HG03066 (cell line): ENCODE data around the gene NIPBL.
"Not testable (repeated sequence)": the region's sequence is repeated elsewhere in the genome, so short reads cannot be mapped to it uniquely, and the experiment has no call there.

ENCODE experiments used
- ATAC-seq: cut with Tn5 transposase; IDR thresholded peaks from one replicate; pipeline ENCODE4 v1.9.1; 2021; ENCODE audit warnings: low read depth; ENCODE audit not compliant: unreplicated experiment

Gene NIPBL, protein sequence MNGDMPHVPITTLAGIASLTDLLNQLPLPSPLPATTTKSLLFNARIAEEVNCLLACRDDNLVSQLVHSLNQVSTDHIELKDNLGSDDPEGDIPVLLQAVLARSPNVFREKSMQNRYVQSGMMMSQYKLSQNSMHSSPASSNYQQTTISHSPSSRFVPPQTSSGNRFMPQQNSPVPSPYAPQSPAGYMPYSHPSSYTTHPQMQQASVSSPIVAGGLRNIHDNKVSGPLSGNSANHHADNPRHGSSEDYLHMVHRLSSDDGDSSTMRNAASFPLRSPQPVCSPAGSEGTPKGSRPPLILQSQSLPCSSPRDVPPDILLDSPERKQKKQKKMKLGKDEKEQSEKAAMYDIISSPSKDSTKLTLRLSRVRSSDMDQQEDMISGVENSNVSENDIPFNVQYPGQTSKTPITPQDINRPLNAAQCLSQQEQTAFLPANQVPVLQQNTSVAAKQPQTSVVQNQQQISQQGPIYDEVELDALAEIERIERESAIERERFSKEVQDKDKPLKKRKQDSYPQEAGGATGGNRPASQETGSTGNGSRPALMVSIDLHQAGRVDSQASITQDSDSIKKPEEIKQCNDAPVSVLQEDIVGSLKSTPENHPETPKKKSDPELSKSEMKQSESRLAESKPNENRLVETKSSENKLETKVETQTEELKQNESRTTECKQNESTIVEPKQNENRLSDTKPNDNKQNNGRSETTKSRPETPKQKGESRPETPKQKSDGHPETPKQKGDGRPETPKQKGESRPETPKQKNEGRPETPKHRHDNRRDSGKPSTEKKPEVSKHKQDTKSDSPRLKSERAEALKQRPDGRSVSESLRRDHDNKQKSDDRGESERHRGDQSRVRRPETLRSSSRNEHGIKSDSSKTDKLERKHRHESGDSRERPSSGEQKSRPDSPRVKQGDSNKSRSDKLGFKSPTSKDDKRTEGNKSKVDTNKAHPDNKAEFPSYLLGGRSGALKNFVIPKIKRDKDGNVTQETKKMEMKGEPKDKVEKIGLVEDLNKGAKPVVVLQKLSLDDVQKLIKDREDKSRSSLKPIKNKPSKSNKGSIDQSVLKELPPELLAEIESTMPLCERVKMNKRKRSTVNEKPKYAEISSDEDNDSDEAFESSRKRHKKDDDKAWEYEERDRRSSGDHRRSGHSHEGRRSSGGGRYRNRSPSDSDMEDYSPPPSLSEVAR (N-terminal part only)

DNA sequence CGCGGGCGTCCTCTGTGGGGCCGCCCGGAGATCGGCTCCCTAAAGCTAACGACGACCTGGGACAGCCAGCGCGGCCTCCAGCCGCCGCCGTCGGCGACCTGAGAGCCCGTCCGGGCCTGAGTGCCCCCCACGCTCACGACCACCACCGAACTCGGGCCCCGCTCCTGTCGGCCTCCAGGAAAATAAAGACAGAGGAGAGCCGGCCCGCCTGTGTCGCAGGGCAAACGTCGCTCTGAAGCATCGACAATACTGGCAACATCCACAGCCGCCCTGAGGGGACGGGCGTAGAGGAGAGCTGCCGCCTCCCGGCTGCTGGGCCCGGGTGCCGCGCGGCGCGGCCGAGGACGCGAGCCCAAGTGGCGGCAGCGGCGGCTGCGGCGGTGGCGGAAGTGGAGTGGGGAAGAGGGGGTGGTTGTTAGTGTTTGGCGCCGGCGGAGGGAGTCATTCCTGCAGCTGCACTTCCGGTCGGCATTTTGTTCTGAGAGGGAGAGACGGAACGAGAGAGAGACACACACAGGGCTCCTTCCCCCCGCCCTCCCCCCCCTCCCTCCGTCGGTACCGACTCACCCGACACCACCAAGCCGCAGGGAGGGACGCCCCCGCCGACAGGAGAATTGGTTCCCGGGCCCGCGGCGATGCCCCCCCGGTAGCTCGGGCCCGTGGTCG is at the start of gene NIPBL:
Gene NIPBL, plus strand, starts transcription at position 471 of the 666 bp plus-strand sequence. CDS start 76,928 bp downstream, outside the sequence.
- ATAC-seq: peak; percentile 62

DNA sequence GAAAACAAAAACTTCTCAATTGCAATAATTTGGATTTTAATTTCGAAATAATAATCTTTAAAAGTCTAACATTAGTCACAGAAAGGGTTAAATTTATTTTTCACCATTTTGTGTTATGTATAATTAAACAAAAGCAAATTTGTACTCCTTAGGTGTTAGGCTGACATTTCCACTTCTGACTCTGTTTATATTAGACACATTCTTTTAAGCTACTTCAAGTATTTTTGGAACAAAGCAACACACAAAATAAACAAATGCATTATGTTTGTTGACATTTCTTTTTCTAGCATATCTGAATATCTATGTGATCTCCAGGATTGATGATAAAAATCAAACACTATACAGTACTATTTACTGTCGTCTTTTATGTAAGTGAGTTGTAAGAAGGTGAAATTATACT is 44.3 kb upstream of the NIPBL start:
- ATAC-seq: no peak

DNA sequence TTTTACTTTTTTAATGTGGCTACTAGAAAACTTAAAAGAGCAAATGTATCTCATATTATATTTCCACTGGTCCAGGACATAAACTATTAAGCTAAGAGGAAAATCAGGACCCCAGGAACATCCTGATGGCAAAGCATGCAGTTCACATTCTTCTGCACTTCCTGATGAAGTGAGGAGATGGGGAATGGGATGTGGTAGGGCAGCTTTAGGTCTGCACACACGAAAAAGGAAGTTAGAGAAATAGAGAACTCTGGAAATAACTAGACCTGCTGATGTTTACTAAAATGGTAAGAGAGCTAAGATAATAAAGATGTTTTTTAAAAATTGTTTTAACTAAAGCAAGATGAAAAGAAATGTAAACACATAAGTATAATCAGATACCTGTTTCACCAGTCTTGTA is 39.7 kb upstream of the NIPBL start:
- no peak for ATAC-seq

DNA sequence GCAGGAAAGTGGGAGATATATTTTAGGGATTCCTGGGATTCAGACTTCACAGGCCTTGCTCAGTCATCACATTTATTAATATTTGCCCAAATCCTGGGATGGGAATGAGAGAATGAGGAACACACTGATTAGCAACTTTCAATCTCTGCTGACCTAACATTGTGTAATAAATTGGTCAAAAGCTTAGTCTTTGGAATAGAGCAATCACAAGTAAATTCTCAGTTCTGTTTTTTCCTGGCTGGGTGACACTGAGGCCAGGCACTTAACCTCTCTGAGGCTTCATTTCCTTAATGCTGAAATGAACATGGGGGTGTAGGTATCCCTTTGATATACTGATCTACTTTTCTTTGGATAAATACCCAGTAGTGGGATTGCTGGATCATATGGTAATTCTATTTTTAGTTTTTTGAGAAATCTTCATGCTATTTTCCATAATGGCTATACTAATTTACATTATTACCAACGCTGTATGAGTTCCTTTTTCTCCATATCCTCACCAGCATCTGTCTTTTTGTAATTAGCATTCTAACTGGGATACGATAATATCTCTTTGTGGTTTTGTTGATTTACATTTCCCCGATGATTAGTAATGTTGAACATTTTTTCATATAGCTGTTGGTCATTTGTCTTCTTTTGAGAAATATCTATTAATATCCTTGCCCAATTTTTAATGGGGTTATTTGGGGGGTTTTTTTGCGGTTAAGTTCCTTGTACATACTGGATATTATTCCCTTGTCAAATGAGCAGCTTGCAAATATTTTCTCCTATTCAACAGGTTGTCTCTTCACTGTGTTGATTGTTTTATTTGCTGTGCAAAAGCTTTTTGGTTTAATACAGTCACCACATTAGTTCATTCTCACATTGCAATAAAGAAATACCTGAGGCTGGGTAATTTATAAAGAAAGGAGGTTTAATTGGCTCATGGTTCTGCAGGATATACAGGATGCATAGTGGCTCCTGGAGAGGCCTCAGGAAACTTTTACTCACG is 36.8 kb upstream of the NIPBL start:
- ATAC-seq: no peak

DNA sequence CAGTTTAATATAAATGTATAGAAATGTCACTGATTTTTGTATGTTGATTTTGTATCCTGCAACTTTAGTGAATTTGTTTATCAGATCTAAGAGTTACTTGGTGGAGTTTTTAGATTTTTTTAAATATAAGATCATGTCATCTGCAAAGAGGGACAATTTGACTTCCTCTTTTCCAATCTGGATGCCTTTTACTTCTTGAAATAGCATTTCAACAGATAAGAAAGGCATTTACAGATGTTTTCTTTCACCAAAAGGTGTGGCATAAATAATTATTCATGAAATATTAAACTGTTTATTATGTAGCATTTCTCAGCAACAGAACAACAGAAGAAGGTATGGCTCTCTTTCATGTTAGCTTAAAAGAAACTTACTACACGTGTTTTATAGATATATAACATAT is 34.9 kb upstream of the NIPBL start:
- ATAC-seq: no peak

DNA sequence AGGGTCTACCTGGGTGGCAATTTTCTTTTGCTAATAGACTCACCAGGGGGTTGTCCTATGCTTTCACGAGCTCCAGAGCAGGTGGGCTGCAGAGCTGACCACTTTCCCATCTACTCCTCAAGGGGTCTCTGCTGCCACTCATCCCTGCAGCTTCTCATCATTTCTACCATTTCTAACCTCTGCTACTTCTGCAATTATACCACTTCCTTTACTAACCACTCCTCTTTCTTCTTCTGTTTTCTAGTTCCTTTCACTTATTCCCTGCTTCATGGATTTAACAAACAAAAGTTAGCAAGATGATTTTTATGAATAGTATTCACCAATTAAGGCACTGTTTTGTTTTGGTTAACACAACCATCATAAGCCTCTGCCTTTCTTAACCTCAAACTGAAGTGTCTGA is 34.5 kb upstream of the NIPBL start:
- no peak for ATAC-seq

DNA sequence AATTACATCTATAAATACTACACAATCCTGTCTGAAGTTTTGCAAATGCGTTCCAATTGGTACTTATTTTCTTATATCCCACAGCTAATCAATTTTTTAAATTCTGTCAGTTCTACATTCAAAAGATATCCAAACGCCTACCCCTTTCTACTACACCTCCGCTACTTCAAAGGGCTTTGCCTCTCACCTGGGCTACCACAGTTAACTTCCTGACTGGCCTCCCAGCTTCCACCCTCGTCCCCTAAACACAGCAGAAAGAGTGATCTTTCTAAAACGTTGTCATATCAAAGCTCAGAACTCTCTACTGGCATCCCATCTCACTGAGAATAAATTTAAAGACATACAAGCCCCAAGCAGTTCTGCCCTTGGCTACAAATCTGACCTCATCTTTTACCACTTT is 32.3 kb upstream of the NIPBL start:
- no peak for ATAC-seq

DNA sequence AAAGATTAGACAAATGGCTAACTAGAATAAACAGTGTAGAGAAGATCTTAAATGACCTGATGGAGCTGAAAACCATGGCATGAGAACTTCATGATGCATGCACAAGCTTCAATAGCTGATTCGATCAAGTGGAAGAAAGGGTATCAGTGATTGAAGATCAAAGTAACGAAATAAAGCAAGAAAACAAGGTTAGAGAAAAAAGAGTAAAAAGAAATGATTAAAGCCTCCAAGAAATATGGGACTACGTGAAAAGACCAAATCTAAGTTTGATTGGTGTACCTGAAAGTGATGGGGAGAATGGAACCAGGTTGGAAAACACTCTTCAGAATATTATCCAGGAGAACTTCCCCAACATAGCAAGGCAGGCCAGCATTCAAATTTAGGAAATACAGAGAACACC is 28.0 kb upstream of the NIPBL start:
- ATAC-seq: not testable (repeated sequence)

DNA sequence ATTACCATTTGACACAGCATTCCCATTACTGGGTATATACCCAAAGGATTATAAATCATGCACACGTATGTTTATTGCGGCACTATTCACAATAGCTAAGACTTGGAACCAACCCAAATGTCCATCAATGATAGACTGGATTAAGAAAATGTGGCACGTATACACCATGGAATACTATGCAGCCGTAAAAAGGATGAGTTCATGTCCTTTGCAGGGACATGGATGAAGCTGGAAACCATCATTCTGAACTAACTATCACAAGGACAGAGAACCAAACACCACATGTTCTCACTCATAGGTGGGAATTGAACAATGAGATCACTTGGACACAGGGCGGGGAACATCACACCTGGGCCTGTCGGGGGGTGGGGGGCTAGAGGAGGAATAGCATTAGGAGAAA is 23.7 kb upstream of the NIPBL start:
- not testable (repeated sequence) for ATAC-seq

DNA sequence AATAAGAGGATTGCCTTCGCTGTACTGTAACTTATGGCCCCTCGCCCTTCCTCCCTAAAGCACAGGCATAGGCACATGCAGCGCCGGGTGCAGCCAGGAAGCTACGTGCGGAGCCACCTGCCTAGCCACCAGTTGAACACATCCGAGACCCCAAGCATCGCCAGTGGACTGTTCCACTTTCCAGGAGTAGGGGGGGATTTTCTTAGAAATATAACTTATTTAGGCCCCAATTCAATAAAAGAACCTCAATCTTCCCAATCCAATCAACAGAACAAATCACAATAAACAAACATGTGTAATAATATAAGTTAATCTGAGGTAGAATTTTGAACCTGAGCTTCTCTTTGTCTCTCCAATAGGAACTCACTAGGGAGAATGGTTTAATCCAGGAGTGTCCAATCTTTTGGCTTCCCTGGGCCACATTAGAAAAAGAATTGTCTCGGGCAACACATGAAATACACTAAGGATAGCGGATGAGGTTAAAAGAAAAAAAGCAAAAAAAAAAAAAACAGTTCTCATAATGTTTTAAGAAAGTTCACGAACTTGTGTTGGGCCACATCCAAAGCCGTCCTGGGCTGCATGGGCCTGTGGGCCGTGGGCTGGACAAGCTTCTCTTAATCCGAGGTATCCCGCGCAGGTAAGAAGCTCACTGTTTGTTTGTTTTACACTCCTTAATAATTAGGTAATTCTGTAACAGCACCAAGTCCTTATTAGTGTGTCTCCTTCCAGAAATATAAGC is 22.0 kb upstream of the NIPBL start:
- no peak for ATAC-seq

DNA sequence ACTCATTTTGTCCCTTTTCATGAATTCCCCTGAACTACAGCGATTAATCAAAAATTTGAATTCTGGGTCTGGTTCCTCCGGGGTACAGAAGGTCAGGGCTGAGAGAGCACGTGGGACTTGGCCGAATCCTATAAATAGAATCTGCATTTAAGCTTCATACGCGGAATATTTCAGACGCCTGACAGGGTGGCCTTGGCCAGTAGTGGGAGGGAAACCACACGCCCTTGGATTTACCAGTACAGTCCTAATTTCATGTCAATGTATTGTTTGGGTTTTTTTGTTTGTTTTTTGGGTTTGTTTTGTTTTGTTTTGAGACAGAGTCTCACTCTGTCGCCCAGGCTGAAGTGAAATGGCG is 21.5 kb upstream of the NIPBL start:
- ATAC-seq: no peak

DNA sequence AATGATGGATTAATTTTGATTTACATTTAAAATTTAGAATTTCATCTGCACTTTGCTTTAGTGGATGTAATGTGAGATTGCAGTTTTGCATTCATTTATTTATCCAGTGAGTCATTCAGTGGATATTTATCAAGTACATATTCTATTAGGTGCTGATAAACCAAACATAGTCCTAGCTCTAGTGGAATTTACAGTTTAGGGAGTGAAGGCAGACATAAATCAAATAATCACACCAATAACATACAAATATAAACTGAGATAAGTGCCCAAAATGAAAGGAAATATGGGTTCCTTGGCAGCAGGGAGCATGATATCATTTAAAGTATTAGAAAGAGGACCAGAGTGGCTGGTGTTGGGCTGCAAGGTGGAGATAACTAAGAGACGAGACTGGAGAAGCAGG is 14.7 kb upstream of the NIPBL start:
- no peak for ATAC-seq

DNA sequence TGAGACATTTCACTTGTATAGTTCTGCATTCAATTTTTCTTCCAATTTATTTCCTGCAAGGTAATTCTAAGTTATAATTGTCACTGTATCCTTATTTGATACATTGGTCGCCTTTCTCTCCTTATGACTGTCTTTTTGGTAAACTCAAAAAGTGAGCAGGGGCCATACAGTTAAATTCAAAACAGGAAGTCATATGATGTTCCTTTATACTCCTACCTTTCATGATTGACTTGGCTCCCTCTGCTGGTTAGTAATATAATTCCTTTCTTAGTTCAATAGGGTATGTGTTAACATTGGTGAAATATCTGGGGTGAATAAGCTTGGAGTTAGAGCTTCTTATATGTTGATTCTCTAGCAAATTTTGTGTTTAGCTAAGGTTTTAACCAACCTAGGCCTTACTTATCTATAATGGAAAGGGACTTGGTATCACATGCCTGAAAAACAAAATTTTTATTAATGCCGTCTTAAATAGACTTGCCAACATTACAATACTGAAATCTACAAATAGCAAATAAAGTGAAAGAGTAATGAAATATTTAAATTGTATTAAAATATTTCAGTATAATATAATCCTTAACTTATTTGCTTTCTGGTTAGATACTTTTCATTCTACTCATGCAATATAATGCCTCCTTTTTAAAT is 6.0 kb upstream of the NIPBL start:
- peak; percentile 78 for ATAC-seq

DNA sequence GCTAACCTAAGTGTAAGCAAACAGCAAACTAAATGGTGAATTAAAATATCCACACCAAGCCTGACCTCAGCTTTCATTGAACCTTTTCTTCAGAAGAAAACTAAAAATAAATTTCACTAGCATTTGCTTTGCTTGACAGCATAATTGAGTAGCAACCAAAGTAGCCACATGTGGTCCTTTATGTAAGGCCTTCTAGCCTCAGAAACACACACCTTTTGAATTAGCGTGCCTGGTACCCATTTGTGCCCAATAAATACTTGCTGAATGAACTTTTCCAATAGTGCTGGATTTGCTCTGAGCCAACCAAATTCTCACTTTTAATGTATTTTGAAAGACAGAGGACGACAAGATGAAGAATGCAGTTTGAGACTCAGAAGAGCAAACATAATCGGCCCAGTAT is 2.1 kb upstream of the NIPBL start:
- no peak for ATAC-seq

DNA sequence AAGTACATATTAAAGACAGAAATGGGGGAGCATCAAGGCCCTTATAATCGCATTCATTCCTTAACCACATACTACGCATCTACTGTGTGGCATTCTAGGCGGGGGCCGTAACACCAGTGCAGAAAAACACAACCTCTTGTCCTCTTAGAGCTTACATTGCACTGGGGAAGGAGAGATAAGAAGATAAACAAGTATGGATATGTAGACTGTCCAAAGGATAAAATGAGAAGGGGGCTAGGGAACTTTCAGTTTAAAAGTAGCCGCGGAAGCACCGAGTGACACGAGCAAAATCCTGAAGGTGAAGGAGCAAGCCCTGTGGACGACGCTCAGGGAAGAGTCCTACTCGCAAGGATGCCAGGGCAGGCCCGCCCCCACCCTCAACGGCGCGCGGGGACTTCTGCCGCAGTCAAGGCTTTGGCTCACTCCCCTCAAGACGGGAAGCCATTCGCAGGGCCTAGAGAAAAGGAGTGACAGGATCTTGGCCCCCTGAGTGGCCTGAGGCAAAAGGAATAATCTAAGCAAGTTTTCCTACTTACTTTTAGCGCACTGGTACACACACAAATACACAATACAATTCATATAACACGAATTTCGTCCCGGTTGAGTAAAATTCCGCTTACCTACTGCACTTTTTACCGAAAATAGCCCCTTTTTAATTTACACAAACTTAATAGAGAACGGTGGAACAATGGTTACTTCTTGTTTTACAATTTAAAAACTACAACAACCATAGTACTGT is 1.3 kb upstream of the NIPBL start:
- no peak for ATAC-seq

DNA sequence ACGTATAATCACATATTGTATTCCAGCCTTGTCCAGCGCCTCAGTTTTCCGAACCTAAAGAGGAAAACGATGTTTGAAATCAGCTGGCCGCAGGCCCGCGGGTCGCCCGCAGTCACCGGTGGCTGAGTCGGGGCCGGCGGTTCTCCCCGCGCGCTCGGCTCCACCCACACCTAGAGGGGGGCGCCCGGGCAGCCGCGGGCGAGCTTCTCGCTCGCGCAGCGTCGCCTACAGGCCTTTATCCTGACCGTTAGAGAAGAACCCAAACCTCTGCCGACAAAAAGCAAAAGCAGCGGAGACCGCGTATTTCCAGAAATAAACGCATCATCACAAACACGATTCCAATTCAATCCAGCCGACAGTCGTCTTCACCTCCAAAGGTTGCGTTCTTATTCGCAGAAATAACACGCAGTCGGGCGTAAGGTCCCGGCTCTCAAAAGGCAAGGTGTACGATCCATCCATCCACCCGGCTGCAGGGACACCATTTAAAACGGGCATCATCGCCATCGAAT is 725 bp upstream of the NIPBL start:
- ATAC-seq: peak; percentile 49

DNA sequence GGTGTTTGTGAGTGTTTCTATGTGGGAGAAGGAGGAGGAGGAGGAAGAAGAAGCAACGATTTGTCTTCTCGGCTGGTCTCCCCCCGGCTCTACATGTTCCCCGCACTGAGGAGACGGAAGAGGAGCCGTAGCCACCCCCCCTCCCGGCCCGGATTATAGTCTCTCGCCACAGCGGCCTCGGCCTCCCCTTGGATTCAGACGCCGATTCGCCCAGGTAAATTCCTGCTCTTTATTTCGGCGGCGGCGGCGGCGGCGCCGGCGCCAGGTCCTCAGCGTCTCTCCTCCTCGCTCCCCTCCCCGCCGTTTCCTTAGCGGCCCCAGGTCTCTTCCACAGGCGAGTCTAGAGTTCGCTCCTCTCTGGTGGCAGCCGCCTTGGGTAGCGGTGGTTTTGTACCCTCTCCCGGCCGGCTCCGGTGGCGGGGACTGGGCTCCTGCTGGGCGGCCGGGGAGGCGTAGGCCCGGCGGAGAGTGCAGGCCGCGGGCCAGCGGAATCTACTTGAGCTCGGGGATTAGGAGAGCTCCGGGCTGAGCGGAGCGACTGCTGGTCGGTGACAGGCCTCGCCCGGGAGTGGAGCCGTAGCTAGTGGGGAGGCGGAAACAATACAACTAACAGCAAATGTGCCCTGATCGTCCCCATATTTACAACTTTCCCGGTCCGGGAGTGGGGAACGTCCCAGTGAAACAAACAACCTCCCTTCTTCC is 547 bp downstream of the NIPBL start:
- ATAC-seq: peak; percentile 10
